Testis (tissue), 3 donors: ENCODE measurements around the gene PDE8B. TPM values are rescaled to one million over a fixed set of nuclear protein-coding genes. Genes with fewer than 3 reads are reported as not detected.
"Not testable (repeated sequence)": the region's sequence is repeated elsewhere in the genome, so short reads cannot be mapped to it uniquely, and the experiment has no call there.

ENCODE experiments used
- DNase-seq: peaks from one replicate; pipeline ENCODE4 v3.0.0-alpha.2; 2019
- H3K27ac ChIP-seq, 2 donors: fragments of 200-600 bp; sonication (generic); one replicate each; pipeline ENCODE4 v1.5.1; 2019
- H3K27me3 ChIP-seq: fragments of 200-600 bp; sonication (generic); one replicate; pipeline ENCODE4 v1.5.1; 2019
- H3K36me3 ChIP-seq: fragments of 200-600 bp; sonication (generic); one replicate; pipeline ENCODE4 v1.5.1; 2017; ENCODE audit warnings: low read depth; ENCODE audit errors: missing control alignments
- H3K4me1 ChIP-seq: fragments of 200-600 bp; sonication (generic); one replicate; pipeline ENCODE4 v1.5.1; 2019
- H3K4me3 ChIP-seq, 2 donors: fragments of 200-600 bp; sonication (generic); one replicate each; pipeline ENCODE4 v1.5.1; 2017 to 2019
- H3K9me3 ChIP-seq: fragments of 200-600 bp; sonication (generic); one replicate; pipeline ENCODE4 v1.5.1; 2017
- POLR2A ChIP-seq: fragments of 450-650 bp; IDR thresholded peaks from one replicate; pipeline ENCODE4 v1.6.1; 2017; ENCODE audit warnings: antibody characterized with exemption, mild to moderate bottlenecking, moderate library complexity
- WGBS, 2 donors: methylation state at CpG; one replicate each; pipeline ENCODE4 v1.1.5; 2018; 5-methylcytosine and 5-hydroxymethylcytosine counted together
- intact Hi-C: fragments of 100-400 bp; cut with DNase I; formaldehyde crosslinking; loops from one replicate; pipeline ENCODE4 v1.15.1; 2023; ENCODE audit warnings: low total_unique reads
- polyA plus RNA-seq: library from polyadenylated mRNA; stranded (reverse); fragments of 350-450 nt; fragmentation: Illumina TruSeq; extraction: RNeasy Lipid Tissue Mini Kit (QIAGEN cat#74804); gene quantifications from one replicate; pipeline ENCODE4 v1.2.3, GENCODE V29; 2014; ENCODE audit warnings: low read depth, low replicate concordance; ENCODE audit not compliant: insufficient read depth
- total RNA-seq, 2 donors: library from RNA; depleted of rRNA; stranded (reverse); fragments of >200 nt; gene quantifications; one replicate each; pipeline ENCODE4 v1.2.3, GENCODE V29; 2016
- TF ChIP-seq, protein P1 (sequence below), 3 experiments: fragments of 450-650 bp in 2 of 3; fragments of 200-600 bp in 1 of 3; sonication (generic) in 1 of 3; IDR thresholded peaks; one replicate each; pipeline ENCODE4 v1.5.1; 2016 to 2019; ENCODE audit warnings: antibody characterized with exemption in 3 of 3, mild to moderate bottlenecking in 2 of 3, moderate library complexity in 1 of 3

Gene PDE8B
- total and polyA plus RNA-seq, 3 donors from 2014 or later = 2.0 to 7.2 (median 5.8) TPM

DNA sequence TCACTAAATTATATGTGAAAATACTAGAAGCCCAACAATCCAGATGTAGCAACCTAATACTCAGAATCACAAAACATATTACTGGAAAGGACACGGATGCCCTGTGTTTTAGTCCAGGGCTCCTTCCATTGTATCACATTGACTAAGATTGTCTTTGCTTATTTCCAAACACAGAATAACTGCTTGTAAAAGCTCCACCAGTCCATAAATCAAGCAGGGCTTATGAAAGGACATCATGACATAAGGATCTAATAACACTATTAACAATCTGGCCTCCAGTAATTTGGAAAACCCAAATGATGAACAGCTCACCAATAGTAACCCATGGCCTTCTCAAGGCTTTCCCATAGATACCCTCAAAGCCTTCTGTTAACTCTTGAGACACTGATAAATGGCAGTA is 241.9 kb downstream of the PDE8B start:
- no peak overlapping the region for H3K27ac ChIP-seq

DNA sequence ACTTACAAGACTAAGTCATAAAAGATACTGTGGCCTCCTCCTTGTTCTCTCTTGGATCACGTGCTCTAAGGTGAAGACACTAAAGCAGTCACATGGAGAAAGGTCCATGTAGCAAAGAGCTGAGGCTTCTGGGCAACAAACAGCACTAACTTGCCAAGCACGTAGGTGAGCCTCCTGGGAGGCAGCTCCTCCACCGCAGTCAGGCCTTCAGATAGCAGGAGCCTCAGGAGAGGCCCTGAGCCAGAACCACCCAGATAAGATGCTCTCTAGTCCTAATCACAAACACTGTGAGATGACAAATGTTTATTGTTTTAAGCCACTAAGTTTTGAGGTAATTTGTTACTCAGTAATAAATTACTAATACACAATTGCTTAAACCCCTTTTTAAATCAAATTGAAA is 243.6 kb downstream of the PDE8B start:
- no peaks in the 10 kb centered on the region for H3K27me3 ChIP-seq
- H3K4me1 ChIP-seq = no peaks in the 10 kb centered on the region
- DNase-seq = no peak
- intact Hi-C loops = no loop called here
- H3K27ac ChIP-seq = no peak overlapping the region
- no peaks in the 10 kb centered on the region for H3K9me3 ChIP-seq
- TF ChIP-seq, protein P1, sequence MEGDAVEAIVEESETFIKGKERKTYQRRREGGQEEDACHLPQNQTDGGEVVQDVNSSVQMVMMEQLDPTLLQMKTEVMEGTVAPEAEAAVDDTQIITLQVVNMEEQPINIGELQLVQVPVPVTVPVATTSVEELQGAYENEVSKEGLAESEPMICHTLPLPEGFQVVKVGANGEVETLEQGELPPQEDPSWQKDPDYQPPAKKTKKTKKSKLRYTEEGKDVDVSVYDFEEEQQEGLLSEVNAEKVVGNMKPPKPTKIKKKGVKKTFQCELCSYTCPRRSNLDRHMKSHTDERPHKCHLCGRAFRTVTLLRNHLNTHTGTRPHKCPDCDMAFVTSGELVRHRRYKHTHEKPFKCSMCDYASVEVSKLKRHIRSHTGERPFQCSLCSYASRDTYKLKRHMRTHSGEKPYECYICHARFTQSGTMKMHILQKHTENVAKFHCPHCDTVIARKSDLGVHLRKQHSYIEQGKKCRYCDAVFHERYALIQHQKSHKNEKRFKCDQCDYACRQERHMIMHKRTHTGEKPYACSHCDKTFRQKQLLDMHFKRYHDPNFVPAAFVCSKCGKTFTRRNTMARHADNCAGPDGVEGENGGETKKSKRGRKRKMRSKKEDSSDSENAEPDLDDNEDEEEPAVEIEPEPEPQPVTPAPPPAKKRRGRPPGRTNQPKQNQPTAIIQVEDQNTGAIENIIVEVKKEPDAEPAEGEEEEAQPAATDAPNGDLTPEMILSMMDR (IDR thresholded peaks at IDR 0.05) = no peak
- TF ChIP-seq POLR2A = no peak
- no peak overlapping the region for H3K4me3 ChIP-seq
- no peaks in the 10 kb centered on the region for H3K36me3 ChIP-seq
- WGBS, 2 donors = 63 to 78% methylated on average over 3 of the region's 3 CpGs

More for the DNA sequence above, 241.9 kb downstream of the PDE8B start:
- Histone ChIP-seq H3K4me3 (no peak overlapping the region), H3K4me1 (no peaks in the 10 kb centered on the region), H3K9me3 (no peaks in the 10 kb centered on the region), H3K27me3 (no peaks in the 10 kb centered on the region), H3K36me3 (no peaks in the 10 kb centered on the region)
- TF ChIP-seq, protein P1 (IDR thresholded peaks at IDR 0.05) = no peak
- TF ChIP-seq POLR2A = no peak
- WGBS, 2 donors = 92 to 100% methylated on average over 1 of the region's 1 CpG
- intact Hi-C loops = no loop called here
- no peak for DNase-seq

DNA sequence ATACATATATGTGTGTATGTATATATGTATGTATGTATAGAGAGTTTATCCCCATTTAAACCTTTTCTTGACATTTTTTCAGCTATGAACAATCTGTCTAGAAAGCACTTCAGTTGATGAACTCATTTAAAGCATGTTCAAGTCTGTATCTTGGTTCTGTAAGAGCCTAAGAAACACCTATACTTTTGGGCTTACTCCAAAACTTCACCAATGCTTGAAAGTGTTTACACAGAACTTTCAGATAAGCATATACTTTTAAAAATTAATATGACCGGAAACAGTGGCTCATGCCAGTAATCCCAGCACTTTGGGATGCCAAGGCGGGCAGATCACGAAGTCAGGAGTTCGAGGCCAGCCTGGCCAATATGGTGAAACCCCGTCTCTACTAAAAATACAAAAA is 250.8 kb downstream of the PDE8B start:
- TF ChIP-seq POLR2A = no peak
- TF ChIP-seq, protein P1 (IDR thresholded peaks at IDR 0.05) = no peak
- intact Hi-C loops = no loop called here
- no peaks in the 10 kb centered on the region for H3K27me3 ChIP-seq
- H3K4me3 ChIP-seq = no peak overlapping the region
- DNase-seq = no peak
- H3K27ac ChIP-seq = no peak overlapping the region
- H3K4me1 ChIP-seq = no peaks in the 10 kb centered on the region
- WGBS, 2 donors = 94 to 97% methylated on average over 5 of the region's 5 CpGs
- no peaks in the 10 kb centered on the region for H3K36me3 ChIP-seq
- no peaks in the 10 kb centered on the region for H3K9me3 ChIP-seq

DNA sequence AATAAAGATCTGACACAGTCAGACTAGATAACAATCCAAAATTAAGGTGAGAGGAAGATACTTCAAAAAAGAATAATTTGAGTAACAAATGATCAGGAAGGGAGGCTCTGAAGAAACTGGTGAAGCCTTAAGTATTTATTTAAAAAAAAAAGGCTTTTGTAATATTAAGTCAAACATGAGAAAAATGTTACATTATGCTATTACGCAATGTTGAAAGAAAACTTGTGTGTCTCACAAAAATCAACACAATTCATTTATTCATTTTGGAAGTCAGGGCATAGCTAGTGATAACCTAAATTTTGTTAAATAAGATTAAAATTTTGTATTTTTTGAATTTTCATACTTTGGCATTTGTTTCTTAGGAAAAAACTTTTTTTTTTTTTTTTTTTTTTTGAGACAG is 253.4 kb downstream of the PDE8B start:
- no peak for TF ChIP-seq POLR2A
- TF ChIP-seq, protein P1 (IDR thresholded peaks at IDR 0.05) = no peak
- WGBS, 2 donors = 95 to 100% methylated on average over 1 of the region's 1 CpG
- intact Hi-C loops = no loop called here

DNA sequence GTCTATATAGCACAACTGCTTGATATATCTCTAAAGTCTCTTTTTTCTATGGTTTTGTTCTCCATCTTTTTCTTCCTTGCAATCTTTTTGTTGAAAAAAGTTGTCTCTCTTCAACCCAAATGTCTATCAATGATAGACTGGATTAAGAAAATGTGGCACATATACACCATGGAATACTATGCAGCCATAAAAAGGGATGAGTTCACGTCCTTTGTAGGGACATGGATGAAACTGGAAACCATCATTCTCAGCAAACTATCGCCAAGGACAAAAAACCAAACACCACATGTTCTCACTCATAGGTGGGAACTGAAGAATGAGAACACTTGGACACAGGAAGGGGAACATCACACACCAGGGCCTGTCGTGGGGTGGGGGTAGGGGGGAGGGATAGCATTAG is 258.4 kb downstream of the PDE8B start:
- DNase-seq, H3K36me3 ChIP-seq, H3K4me1 ChIP-seq, H3K9me3 ChIP-seq, H3K27ac ChIP-seq, H3K4me3 ChIP-seq, H3K27me3 ChIP-seq, intact Hi-C loops: not testable (repeated sequence)
- 91 to 92% methylated on average over 3 of the region's 3 CpGs for WGBS, 2 donors

More for the DNA sequence above, 253.4 kb downstream of the PDE8B start:
- no peak overlapping the region for H3K4me3 ChIP-seq
- no peaks in the 10 kb centered on the region for H3K9me3 ChIP-seq
- no peak overlapping the region for H3K27ac ChIP-seq
- no peaks in the 10 kb centered on the region for H3K27me3 ChIP-seq
- no peaks in the 10 kb centered on the region for H3K36me3 ChIP-seq
- H3K4me1 ChIP-seq = no peaks in the 10 kb centered on the region
- no peak for DNase-seq

DNA sequence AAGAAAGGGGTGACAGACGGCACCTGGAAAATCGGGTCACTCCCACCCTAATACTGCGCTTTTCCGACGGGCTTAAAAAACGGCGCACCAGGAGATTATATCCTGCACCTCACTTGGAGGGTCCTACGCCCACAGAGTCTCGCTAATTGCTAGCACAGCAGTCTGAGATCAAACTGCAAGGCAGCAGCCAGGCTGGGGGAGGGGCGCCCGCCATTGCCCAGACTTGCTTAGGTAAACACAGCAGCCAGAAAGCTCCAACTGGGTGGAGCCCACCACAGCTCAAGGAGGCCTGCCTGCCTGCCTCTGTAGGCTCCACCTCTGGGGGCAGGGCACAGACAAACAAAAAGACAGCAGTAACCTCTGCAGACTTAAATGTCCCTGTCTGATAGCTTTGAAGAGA is 264.6 kb downstream of the PDE8B start:
- WGBS, 2 donors = 93 to 95% methylated on average over 11 of the region's 11 CpGs
- H3K4me1 ChIP-seq, H3K27me3 ChIP-seq, DNase-seq, H3K27ac ChIP-seq, H3K36me3 ChIP-seq, intact Hi-C loops, H3K9me3 ChIP-seq, H3K4me3 ChIP-seq: not testable (repeated sequence)
